ENCODE measurements around the gene ALKAL2.

- TF ChIP-seq, protein P1, sequence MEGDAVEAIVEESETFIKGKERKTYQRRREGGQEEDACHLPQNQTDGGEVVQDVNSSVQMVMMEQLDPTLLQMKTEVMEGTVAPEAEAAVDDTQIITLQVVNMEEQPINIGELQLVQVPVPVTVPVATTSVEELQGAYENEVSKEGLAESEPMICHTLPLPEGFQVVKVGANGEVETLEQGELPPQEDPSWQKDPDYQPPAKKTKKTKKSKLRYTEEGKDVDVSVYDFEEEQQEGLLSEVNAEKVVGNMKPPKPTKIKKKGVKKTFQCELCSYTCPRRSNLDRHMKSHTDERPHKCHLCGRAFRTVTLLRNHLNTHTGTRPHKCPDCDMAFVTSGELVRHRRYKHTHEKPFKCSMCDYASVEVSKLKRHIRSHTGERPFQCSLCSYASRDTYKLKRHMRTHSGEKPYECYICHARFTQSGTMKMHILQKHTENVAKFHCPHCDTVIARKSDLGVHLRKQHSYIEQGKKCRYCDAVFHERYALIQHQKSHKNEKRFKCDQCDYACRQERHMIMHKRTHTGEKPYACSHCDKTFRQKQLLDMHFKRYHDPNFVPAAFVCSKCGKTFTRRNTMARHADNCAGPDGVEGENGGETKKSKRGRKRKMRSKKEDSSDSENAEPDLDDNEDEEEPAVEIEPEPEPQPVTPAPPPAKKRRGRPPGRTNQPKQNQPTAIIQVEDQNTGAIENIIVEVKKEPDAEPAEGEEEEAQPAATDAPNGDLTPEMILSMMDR (IDR thresholded peaks at IDR 0.05 in 2 of 3, conservative IDR thresholded peaks at IDR 0.05 in 1 of 3; ENCODE audit: insufficient read depth in 2 of 3, low read depth in 1 of 3, low read length in 3 of 3): no peak
- TF ChIP-seq HDAC2 (IDR thresholded peaks at IDR 0.05): no peak
- TF ChIP-seq CEBPB (tag; IDR thresholded peaks at IDR 0.05): no peak
- no peak for TF ChIP-seq ZNF785 (CRISPR knock-in tag; IDR thresholded peaks at IDR 0.05)
- TF ChIP-seq, protein P2, sequence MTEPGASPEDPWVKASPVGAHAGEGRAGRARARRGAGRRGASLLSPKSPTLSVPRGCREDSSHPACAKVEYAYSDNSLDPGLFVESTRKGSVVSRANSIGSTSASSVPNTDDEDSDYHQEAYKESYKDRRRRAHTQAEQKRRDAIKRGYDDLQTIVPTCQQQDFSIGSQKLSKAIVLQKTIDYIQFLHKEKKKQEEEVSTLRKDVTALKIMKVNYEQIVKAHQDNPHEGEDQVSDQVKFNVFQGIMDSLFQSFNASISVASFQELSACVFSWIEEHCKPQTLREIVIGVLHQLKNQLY (CRISPR knock-in tag; conservative IDR thresholded peaks at IDR 0.05): no peak
- TF ChIP-seq ZNF274 (IDR thresholded peaks at IDR 0.05; ENCODE audit: borderline replicate concordance, low read depth, low read length): no peak
- no peak for TF ChIP-seq RCOR1 (IDR thresholded peaks at IDR 0.05; ENCODE audit: borderline replicate concordance in 1 of 2, low read depth in 2 of 2, low read length in 2 of 2)
- TF ChIP-seq MED1 (CRISPR knock-in tag; IDR thresholded peaks at IDR 0.05; ENCODE audit: borderline replicate concordance): no peak
- TF ChIP-seq POLR2AphosphoS5 (IDR thresholded peaks at IDR 0.05; ENCODE audit: control insufficient read depth, insufficient read depth, low read depth, low read length): no peak
- TF ChIP-seq, protein P3, sequence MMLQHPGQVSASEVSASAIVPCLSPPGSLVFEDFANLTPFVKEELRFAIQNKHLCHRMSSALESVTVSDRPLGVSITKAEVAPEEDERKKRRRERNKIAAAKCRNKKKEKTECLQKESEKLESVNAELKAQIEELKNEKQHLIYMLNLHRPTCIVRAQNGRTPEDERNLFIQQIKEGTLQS (IDR thresholded peaks at IDR 0.05): no peak
- TF ChIP-seq, protein P3 (CRISPR knock-in tag; conservative IDR thresholded peaks at IDR 0.05): no peak
- no peak for TF ChIP-seq NR2C2 (CRISPR knock-in tag; IDR thresholded peaks at IDR 0.05)
- TF ChIP-seq NR2C2 (tag; IDR thresholded peaks at IDR 0.05): no peak
Observed at GRCh38 chr2:322326-322725, 34.4 kb upstream of the ALKAL2 start.
